Measurements from ENCODE around the gene HBS1L. TPM values are rescaled to one million over a fixed set of nuclear protein-coding genes. Genes with fewer than 3 reads are reported as not detected.

The HBS1L gene
- total and polyA plus RNA-seq, 2 of the 4 experiments (the other 2 are of a cell fraction) = 45.1 to 120 TPM

- DNase-seq = peak; percentile 31
- Histone ChIP-seq H4K91ac (ENCODE audit: insufficient read depth, low read depth, low read length) (no peak overlapping the region), H3K4ac (ENCODE audit: low read depth, low read length) (no peak overlapping the region), H4K8ac (ENCODE audit: low read depth in 2 of 2, low read length in 2 of 2) (no peak overlapping the region), H2BK15ac (ENCODE audit: low read depth, low read length) (no peak overlapping the region), H2AK9ac (replicated peaks; ENCODE audit: low read depth, low read length, poor library complexity) (no peak overlapping the region), H3K9ac (ENCODE audit: low read depth, low read length) (no peak overlapping the region), H3K36me3 (ENCODE audit: control insufficient read depth, insufficient read depth, low read length) (0 out of 2 replicates have a peak, but pooled peaks cover 1% of the 10 kb centered on the region), H3K4me3 (ENCODE audit: insufficient read depth, low read depth, low read length) (no peak overlapping the region), H3K79me1 (ENCODE audit: low read depth in 1 of 2, low read length in 2 of 2) (peaks cover 13 to 16% of the 10 kb centered on the region in 2 experiments; a peak in 3 of 4 replicates), H2BK120ac (ENCODE audit: low read depth, low read length) (no peak overlapping the region), H3K18ac (ENCODE audit: low read depth, low read length) (no peak overlapping the region), H3K4me1 (ENCODE audit: control insufficient read depth, insufficient read depth, low read length) (no peaks in the 10 kb centered on the region), H3K56ac (ENCODE audit: extremely low read depth, insufficient read depth, low read length) (no peak overlapping the region), H3K27me3 (ENCODE audit: control insufficient read depth, insufficient read depth, low read length) (no peaks in the 10 kb centered on the region), H4K5ac (ENCODE audit: low read depth, low read length) (no peak overlapping the region), H3K23ac (ENCODE audit: low read depth, low read length) (no peak overlapping the region), H3K4me2 (ENCODE audit: low read depth, low read length) (no peak overlapping the region), H2AK5ac (ENCODE audit: low read depth, low read length) (no peak overlapping the region), H3K9me1 (ENCODE audit: insufficient read depth, low read length) (peaks cover 2% of the 10 kb centered on the region; the same call in 1 of the 2 replicates), H3K27ac (ENCODE audit: insufficient read depth, low read length) (no peak overlapping the region), H4K20me1 (ENCODE audit: insufficient read depth, low read length) (no peaks in the 10 kb centered on the region), H2AFZ (replicated peaks; ENCODE audit: low read length, poor library complexity) (no peak overlapping the region), H3K14ac (replicated peaks; ENCODE audit: low read depth, low read length) (no peak overlapping the region), H2BK5ac (ENCODE audit: low read depth, low read length, poor library complexity, severe bottlenecking) (no peak overlapping the region), H2BK20ac (ENCODE audit: low read depth, low read length) (no peak overlapping the region), H3K9me3 (ENCODE audit: control insufficient read depth, insufficient read depth, low read length) (no peaks in the 10 kb centered on the region)
- no peak for ATAC-seq (ENCODE audit: low read depth)
- intact Hi-C loops (cut with micrococcal nuclease) = no loop called here
- dilution Hi-C loops (cut with HindIII; ENCODE audit: low sequenced_read_pairs, unreplicated experiment) = no loop called here
- TF ChIP-seq USF2 (IDR thresholded peaks at IDR 0.05; ENCODE audit: low read depth, low read length) (no peak), RAD21 (IDR thresholded peaks at IDR 0.05; ENCODE audit: low read length) (no peak)
- WGBS, 2 experiments (ENCODE audit: extremely low coverage in 2 of 2, insufficient read length in 1 of 2) = 100% methylated on average over 1 of the region's 3 CpGs; no CpG with 5 or more reads in 1 of the 2 experiments
- ChIA-PET POLR2A (ENCODE audit: unreplicated experiment) (no interaction called here), CTCF (interaction anchor here (0.9 kb wide), 1 partner anchor 15 kb away, joined by 3 read pairs; no protein-coding TSS in a partner anchor)
- in situ Hi-C loops (cut with MboI; ENCODE audit: low sequenced_read_pairs) = no loop called here
- BruUV-seq (replicated peaks) = no TSS peak
These were observed 48.2 kb downstream of the HBS1L start for GRCh38 chr6:135006386-135006914.

Data from IMR-90 (cell line).